HG03558 (cell line): ENCODE data around the gene EPB41L3.
"Not testable (repeated sequence)": the region's sequence is repeated elsewhere in the genome, so short reads cannot be mapped to it uniquely, and the experiment has no call there.

Experiments
- ATAC-seq: cut with Tn5 transposase; IDR thresholded peaks from one replicate; pipeline ENCODE4 v1.9.1; 2021; ENCODE audit warnings: moderate number of reproducible peaks; ENCODE audit not compliant: unreplicated experiment; ENCODE audit errors: extremely low read depth

EPB41L3 gene

GRCh38 chr18:5543773-5544389 lies at the start of gene EPB41L3:
TSS of gene EPB41L3 (minus strand) at chr18:5543997. CDS start at chr18:5489183, 54,814 bp downstream.
- no peak for ATAC-seq

- no peak for ATAC-seq
Observed at GRCh38 chr18:5588529-5588928, 44.7 kb upstream of the EPB41L3 start.

GRCh38 chr18:5585653-5586052 lies 41.9 kb upstream of the EPB41L3 start:
- ATAC-seq = no peak

GRCh38 chr18:5584746-5585417 lies 41.1 kb upstream of the EPB41L3 start:
- no peak for ATAC-seq

- ATAC-seq = no peak
Observed at GRCh38 chr18:5582849-5583681, 39.3 kb upstream of the EPB41L3 start.

- no peak for ATAC-seq
Observed at GRCh38 chr18:5582076-5582475, 38.3 kb upstream of the EPB41L3 start.

GRCh38 chr18:5574843-5575242 lies 31.0 kb upstream of the EPB41L3 start:
- no peak for ATAC-seq

GRCh38 chr18:5571666-5572065 lies 27.9 kb upstream of the EPB41L3 start:
- ATAC-seq = no peak

- ATAC-seq = not testable (repeated sequence)
Observed at GRCh38 chr18:5570613-5571012, 26.8 kb upstream of the EPB41L3 start.

- ATAC-seq = no peak
Observed at GRCh38 chr18:5568416-5568815, 24.6 kb upstream of the EPB41L3 start.

GRCh38 chr18:5558851-5559250 lies 15.1 kb upstream of the EPB41L3 start:
- ATAC-seq = no peak

- no peak for ATAC-seq
Observed at GRCh38 chr18:5556310-5556974, 12.6 kb upstream of the EPB41L3 start.

- no peak for ATAC-seq
Observed at GRCh38 chr18:5554629-5555028, 10.8 kb upstream of the EPB41L3 start.

- no peak for ATAC-seq
Observed at GRCh38 chr18:5546660-5547059, 2.9 kb upstream of the EPB41L3 start.

- ATAC-seq = no peak
Observed at GRCh38 chr18:5543036-5543680, 639 bp downstream of the EPB41L3 start.

- no peak for ATAC-seq
Observed at GRCh38 chr18:5542515-5543035, 1.2 kb downstream of the EPB41L3 start.

GRCh38 chr18:5541644-5542043 lies 2.2 kb downstream of the EPB41L3 start:
- no peak for ATAC-seq

- ATAC-seq = no peak
Observed at GRCh38 chr18:5539391-5539790, 4.4 kb downstream of the EPB41L3 start.

- no peak for ATAC-seq
Observed at GRCh38 chr18:5538544-5538943, 5.3 kb downstream of the EPB41L3 start.

GRCh38 chr18:5537860-5538259 lies 5.9 kb downstream of the EPB41L3 start:
- no peak for ATAC-seq
